NCI-H2107 (cell line): ENCODE results near the gene BCL3.
"Not testable (repeated sequence)": the region's sequence is repeated elsewhere in the genome, so short reads cannot be mapped to it uniquely, and the experiment has no call there.

Experiments used
- DNase-seq: peaks from one replicate; lab custom pipeline; 2025; lab: John Stamatoyannopoulos, UW

Gene BCL3

DNA sequence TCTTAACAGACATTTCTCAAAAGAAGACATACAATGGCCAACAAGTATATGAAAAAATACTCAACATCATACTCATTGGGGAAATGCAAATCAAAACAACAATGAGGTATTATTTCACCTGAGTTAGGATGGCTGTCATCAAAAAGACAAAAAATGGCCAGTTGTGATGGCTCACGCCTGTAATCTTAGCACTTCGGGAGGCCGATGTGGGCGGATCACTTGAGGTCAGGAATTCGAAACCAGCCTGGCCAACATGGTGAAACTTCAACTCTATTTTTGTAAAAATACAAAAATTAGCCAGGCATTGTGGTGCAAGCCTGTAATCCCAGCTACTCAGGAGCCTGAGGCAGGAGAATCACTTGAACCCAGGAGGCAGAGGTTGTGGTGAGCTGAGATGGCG lies 27.6 kb upstream of the BCL3 start:
- no peak for DNase-seq

DNA sequence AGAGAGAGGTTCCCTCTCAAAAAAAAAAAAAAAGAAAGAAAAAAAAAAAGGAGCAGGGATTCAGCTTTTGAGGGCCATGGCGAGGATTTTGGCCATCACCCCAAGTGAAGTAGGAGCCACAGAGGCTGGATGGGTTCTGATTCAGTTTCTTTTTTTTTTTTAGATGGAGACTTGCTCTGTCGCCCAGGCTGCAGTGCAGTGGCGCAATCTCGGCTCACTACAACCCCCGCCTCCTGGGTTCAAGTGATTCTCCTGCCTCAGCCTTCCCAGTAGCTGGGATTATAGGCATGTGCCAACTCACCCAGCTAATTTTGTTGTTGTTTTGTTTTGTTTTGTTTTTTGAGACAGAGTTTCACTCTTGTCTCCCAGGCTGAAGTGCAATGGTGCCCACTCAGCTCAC lies 27.1 kb upstream of the BCL3 start:
- not testable (repeated sequence) for DNase-seq

DNA sequence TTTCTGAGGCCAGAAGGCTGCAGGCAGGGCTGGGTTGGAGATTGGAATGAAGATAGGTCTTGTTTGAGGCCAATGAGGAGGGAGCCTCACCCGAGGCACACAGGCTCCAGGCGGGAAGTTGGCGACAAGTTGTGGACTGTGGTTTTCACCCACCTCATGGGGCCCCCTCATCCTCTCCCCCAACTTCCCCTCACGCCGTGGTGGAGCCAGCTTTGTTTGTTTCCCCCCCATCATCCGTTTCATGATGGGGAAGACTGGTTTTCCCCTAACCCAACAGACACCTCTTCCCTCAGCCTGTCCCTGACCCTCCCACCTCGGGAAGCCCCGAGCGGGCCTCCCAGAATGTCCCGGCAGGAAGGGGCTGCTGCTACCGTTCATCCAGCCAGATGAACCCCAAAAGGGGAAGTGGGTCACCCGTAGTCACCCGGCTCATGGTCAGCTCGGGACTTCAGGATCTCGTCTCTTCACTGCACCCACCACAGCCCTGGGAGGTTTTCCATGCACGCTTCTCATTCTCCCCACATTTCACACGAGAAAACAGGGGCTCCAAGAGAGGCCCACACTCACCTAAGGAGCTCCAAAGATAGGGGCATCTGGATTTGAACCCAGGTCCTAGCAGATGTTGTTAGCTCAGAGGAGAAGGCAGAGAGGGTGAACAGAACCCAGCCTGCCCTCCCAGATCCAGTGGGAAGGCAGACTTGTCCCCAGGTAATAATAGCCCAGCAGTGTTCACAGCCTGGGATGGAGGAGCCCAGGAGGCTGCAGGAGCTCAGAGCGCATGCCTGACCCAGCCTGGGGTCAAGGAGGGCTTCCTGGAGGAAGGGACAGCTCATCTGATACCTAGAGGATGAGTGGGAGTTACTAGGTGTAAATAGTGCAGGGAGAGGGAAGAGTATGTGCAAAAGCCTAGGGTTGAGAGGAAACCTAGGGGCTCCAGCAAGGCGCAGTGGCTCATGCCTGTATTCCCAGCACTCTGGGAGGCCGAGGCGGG lies 26.1 kb upstream of the BCL3 start:
- DNase-seq, result no peak

DNA sequence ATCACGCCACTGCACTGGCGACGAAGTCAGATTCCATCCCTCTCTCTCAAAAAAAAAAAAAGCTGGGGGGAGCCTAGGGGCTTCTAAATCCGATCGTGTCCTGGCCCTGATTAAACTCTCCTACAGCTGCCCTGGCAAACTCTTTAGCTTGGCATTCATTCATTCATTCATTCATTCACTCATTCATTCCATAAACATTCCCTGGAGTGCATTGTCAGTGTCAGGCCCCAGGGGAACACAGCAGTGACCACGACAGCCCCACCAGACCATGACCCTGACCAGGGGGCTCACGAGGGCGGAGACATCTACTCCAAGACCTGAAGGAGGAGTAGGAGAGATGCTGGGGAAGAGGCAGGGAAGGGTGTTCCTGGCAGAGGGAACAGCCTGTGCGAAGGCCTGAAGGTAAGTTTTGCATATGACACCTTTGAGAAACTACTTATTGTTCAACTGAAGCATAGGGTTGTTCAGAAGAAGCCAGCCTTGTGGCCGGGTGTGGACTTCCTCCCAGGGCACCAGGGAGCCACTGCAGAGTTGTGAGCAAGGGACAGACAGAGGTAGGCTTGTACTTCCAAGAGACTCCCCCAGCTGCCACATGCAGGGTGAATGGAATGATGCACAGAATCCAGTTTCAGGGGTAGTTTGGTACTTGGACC lies 25.1 kb upstream of the BCL3 start:
- no peak for DNase-seq

DNA sequence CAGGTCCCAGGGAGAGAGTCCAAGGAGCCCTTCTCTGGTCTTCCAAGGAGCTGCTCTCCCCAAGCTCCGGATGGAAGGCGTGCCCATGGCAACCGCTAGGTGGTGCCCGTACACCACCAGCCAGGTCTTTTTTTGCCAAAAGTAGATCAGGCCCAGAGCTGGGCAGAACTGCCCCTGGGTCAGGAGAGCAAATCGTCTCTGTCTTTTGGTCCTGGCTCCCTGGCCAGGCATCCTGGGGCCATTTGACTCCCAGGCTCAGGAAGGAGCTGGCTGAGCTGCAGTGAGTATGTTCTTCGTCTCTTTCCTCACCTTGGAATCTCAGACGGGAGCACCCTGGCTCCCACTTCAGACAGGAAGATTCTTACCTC lies 24.6 kb upstream of the BCL3 start:
- no peak for DNase-seq

DNA sequence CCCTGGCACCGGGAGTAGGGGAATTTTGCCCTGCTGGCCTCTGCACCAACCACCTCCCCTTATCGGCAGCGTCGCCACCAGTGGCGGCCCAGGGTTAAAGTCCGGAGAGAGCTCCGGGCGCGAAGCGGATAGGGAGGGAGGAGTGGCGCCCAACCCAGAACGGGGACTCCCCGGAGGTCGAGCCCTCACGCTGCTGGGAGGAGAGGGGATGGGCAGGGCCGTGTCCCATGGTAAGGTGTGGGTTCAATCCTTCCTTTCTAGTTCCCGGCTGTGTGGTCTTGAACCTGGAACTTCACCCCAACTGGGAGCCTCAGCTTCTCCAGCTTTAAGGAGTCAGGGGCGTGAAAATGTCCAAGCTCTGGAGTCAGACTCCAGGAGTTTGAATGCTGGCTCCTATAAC lies 23.3 kb upstream of the BCL3 start:
- DNase-seq, result no peak

DNA sequence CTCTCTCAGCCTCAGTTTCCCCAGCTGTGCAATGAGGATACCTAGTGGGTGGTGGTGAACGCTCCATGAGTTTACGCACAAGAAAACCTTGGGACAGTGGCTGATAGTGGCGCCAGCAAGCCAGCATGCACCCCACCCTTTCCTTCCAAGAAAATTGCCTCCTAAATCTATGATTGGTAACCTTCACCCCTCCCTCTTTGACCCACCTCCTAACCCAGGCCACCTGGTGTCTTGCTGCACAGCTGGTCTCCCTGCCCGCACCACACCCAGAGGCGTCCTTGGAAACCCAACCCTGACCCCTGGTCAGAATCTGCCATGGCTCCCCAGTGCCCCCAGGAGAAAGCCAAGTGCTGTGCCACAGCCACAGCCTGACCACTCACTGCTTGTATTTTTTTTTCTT lies 22.8 kb upstream of the BCL3 start:
- DNase-seq, result no peak

DNA sequence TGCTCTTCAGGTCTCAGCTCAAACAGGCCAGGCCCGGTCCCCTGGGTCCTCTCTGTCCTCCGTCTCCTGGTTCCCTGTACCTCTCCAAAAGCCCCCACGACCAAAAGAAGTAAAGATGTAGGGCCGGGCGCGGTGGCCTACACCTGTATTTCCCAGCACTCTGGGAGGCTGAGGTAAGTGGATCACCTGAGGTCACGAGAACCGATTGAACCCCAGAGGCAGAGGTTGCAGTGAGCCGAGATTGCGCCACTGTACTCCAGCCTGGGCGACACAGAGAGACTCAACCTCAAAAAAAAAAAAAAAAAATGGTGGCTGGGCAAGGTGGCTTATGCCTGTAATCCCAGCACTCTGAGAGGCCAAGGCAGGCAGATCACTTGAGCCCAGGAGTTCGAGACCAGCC lies 22.0 kb upstream of the BCL3 start:
- no peak for DNase-seq

DNA sequence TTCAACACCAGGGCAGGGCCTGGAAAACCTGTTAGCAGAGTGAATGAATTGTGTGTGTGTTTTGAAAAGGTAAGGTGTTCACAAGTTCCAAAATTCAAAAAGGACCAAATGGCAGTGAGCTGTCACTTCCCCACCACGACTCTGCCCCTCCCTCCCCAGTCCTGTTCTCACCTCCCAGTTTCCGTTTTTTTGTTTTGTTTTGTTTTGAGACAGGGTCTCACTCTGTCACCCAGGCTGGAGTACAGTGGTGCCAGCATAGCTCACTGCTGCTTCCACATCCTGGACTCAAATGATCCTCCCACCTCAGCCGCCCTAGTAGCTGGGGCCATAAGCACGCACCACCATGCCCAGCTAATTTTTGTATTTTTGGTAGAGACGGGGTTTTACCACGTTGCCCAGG lies 20.3 kb upstream of the BCL3 start:
- DNase-seq, result no peak

DNA sequence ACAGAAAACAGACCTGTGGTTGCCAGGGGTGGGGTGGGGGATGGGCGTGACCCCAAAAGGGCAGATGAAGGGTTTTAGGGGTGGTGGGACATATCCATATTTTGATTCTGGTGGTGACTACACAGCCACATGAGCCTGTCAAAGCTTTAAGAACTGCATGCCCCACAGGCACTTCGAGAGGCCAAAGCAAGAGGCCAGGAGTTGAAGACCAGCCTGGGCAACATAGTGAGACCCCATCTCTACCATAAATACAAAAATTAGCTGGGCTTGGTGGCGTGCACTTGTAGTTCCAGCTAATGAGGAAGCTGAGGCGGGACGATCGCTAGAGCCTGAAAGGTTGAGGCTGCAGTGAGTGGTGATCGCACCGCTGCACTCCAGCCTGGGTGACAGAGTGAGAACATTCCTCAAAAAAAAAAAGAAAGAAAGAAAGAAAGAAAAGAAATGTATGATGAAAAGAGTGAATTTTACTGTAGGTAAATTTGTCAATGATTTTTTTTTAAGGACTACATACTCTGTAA lies 18.9 kb upstream of the BCL3 start:
- DNase-seq, result no peak

DNA sequence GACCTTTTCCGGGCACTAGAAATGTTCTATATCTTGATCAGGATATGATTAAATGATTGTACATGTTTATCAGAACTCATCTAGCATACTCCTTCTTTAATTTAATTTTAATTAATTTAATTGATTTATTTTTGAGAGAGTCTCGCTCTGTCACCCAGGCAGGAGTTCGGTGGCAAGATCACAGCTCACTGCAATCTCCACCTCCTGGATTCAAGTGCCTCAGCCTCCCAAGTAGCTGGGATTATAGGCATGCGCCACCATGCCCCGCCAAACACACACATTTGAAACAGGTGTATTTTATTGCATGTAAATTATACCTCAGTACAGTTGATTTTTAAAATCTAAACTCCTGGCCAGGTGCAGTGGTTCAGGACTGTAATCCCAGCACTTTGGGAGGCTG lies 17.4 kb upstream of the BCL3 start:
- DNase-seq, result no peak

DNA sequence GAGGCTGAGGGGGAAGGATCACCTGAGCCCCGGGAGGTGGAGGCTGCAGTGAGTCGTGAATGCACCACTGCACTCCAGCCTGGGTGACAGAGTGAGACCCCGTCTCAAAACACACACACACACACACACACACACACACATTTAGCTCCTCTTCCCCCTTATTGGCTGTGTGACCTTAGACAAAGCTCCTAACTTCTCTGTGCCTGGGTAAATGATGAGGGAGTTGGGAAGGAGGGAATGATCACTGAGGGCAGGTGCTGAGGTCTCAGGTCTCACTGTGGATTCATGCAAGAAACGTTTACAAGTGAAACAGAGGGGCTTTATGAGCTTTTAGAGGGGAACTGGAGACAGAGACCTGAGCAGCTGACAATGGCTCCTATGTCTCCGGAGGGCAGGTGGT lies 16.9 kb upstream of the BCL3 start:
- no peak for DNase-seq

DNA sequence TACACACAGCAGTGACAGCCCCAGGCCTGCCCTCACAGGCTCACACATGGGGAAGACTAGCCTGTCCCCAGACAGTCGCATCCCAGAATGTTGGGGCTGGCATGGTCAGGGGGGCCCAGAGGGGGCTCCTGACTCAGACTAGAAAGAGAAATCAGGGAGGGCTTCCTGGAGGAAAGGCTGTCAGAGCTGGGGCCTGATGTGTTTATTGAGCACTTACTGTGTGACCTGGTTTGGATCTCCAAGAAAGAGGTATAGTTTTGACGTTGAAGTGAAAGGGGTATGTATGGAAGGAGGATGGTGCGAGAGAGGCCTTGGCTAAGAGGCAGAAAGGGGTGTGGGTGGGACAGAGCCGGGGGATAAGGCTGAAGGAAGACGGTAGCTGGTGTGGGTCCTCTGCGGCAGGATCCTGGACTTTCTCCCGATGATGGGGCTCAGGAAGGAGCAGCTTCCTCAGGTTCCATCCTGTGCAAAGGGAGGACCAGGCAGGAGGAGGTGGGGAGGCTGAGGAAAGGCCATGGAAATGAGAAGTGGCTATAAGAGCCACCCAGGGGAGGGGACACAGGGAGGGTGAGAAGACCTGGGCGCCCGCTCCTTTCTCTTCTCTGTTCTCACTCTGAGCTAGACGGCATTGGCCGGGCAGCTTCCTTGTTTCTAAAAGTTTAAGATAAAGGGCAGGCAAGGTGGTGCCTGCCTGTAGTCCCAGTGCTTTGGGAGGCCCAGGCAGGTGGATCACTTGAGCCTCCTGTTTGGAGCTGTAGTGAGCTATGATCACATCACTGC lies 16.1 kb upstream of the BCL3 start:
- no peak for DNase-seq

DNA sequence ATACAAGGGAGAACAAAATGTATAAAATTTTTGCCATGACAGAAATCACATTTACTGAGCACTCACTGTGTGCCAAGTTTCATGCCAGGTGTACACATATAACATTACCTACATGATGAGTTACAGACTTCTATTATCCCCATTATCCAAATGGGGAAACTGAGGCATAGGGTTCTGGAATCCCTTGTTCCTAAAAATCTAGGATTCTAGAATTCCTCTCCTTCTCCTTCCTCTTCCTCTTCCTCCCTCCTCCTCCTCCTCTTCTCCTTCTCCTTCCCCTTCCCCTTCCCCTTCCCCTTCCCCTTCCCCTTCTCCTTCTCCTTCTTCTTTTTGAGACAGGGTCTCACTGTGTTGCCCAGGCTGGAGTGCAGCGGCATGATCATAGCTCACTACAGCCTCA lies 14.2 kb upstream of the BCL3 start:
- DNase-seq, result no peak

DNA sequence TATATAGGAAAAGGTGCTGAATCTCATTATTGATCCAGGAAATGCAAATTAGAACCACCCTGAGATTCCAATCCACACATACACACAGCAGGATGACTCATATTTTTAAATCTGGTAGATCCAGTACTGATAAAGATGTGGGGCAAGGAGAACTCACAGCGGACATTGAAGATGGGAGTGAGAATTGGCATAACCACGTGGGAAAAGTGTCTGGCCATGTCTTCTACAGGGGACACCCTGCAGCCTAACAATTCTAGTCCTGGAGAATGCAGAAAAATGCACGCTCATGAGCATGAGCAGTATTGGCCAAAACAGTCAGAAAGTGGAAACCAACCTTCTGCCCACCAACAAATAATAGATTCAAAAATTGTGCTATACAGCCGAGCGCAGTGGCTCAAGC lies 13.5 kb upstream of the BCL3 start:
- DNase-seq, result no peak

DNA sequence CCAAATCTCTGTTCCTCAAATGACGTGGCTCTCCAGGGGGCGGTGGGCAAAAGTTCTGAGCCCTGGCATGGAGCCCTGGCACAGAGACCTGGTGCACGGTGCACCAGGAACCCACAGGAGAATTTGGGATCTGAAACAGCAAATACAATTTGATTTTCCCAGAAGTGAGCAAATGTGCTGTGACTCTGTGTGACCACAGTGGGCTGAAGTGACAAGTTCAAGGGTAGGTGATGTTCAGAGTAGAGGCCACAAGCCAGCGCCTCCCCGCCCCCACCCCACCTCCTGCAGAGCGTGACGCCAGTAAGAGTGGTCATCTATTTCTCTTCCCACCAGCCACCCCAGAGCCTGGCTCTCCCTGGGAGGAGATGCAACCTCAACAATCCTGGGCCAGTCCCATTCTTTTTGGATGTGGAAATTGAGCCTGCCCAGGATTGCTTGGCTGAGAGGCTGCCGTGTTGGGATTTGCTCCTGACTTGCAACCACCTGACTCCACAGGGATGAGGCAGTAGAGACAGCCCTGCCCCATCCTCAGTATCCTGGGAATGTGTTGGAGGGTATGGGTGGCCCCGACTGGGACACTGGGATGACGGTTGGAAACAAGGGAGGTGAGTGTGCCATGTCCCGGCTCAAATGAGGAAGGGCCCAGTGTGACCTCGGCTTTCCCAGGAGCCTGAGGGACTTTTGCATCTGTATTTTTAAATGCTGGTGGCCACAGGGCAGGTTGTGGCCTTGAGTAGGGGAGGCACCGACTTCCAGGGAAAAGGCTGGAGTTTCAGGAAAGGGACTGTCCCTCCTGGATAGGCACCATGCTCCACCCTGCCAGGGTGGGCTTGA lies 11.1 kb upstream of the BCL3 start:
- DNase-seq, result no peak

DNA sequence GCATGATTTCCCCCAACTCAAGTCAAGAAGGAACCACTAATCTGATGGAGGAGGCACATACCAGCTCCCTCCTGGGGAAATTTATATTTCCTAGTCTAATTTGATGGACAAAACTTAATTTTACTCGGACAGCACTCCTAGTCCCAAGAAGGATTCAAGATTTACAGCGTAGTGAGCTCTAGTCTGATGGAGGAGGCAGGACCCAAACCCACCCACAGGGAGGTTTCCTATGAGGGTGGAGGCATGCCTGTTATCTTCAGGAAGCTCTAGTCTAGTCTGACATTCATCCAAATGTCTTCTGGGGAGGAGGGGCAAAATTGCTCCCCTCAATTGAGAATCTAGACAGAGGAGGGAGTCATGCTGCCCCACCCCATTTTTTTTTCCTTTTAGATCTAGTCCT lies 10.4 kb upstream of the BCL3 start:
- DNase-seq, result no peak

DNA sequence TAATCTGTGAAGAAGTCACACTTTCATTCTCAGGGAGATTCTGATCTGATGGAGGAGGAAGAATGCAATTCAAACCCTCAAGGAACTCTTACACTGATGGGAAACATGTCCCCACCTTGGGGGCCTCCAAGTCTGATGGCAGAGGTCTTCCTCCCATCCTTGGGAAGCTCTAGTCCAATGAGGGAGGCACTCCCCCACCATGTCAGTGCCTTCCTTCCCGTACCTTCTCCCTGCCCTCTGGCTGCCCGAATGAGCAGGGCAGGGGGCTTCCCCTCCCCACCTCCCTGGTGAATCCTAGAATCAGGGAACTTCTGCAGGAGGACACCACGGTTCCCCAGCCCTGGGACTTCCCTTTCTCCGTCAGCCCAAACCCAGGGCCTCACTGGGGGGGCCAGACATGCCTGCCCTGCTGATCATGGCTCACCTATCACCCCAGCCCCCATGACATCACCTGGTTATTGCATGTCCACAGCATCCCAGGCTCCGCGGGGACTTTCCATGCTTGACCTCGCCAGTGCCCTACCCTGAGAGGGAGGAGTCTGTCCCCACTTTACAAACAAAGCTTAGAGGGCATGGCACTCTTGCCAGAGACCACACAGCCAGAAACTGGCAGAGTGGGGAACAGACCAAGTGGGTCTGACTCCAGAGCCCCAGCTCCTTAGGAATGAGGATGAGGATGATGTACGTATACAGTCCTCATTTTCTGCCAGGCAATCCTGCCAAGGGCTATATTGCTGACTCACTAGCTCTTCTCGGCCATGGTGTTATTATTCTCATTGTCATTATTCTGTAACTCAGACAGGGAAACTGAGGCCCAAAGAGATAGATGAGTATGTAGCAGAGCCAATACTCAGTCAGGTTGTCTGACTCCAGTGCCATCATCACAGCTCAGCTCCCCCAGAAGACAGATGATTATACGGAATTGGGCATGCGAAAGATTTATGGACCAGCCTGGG lies 9.6 kb upstream of the BCL3 start:
- no peak for DNase-seq

DNA sequence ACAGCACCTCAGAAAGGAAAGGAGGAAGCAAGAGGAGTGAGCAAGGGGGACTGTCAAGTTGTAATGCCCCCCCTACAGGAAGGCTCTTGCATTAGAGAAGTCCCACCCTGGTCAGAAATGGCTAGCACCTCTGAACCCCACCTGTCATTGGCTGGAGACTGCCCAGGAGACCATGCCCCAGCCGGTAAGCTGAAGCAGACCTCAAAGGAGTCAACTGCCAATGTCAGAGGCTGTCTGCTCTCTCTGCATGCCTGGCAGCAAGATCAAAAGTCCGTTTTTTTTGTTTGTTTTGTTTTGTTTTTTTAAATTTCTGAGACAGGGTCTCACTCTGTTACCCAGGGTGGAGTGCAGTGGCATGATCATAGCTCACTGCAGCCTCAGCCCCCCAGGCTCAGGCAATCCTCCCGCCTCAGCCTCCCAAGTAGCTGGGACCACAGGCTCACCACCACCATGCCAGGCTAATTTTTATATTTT lies 8.1 kb upstream of the BCL3 start:
- no peak for DNase-seq

DNA sequence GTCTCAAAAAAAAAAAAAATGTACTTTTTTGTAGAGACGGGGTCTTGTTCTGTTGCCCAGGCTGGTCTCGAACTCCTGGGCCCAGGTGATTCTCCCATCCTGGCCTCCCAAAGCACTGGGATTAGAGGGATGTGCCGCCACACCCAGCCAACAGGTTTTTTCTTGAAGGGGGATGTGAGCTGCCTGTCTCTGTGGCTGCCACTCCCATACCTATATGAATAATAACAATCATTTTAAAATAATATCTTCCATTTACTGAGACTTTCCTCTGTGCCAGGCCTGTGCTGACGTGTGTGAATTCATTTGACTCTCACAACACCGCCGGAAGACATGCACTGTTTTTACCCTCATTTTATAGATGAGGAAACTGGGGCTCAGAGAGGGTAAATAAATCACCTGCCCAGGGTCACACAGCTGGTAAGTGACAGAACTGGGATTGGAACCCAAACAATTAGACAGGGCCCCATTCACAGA lies 7.2 kb upstream of the BCL3 start:
- DNase-seq, result no peak
